ENCODE measurements around the gene DIAPH3.

The DIAPH3 gene

DNA sequence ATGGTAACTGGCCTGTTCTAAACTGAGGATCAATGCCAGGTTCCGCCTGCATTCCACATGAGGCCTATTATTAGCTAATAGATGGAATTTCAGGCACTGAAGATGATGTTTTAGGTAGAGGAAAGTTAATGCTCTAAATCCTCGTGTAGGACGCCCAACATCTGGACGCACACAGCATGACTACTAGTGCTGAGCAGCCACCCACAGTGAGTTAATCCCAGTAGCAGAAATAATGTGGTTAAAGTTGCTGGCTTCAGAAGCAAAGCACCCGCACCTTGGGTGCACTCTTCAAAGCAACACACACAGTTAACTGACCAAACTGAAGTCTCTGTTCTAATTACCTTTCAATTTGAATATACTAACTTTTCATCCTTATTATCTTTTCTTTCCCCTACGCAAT is 150.6 kb downstream of the DIAPH3 start:
- H3K9me3 Mint-ChIP-seq = no peaks in the 10 kb centered on the region
- H3K27ac Mint-ChIP-seq = no peak overlapping the region
- H3K4me3 Mint-ChIP-seq = no peak overlapping the region
- H3K27me3 Mint-ChIP-seq (ENCODE audit: low read depth, poor library complexity) = no peaks in the 10 kb centered on the region
- no peaks in the 10 kb centered on the region for H3K4me1 Mint-ChIP-seq
- TF ChIP-seq, protein P1, sequence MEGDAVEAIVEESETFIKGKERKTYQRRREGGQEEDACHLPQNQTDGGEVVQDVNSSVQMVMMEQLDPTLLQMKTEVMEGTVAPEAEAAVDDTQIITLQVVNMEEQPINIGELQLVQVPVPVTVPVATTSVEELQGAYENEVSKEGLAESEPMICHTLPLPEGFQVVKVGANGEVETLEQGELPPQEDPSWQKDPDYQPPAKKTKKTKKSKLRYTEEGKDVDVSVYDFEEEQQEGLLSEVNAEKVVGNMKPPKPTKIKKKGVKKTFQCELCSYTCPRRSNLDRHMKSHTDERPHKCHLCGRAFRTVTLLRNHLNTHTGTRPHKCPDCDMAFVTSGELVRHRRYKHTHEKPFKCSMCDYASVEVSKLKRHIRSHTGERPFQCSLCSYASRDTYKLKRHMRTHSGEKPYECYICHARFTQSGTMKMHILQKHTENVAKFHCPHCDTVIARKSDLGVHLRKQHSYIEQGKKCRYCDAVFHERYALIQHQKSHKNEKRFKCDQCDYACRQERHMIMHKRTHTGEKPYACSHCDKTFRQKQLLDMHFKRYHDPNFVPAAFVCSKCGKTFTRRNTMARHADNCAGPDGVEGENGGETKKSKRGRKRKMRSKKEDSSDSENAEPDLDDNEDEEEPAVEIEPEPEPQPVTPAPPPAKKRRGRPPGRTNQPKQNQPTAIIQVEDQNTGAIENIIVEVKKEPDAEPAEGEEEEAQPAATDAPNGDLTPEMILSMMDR (IDR thresholded peaks at IDR 0.05) = no peak
- peaks cover 6% of the 10 kb centered on the region for H3K36me3 Mint-ChIP-seq (ENCODE audit: low read depth)
- no peak for DNase-seq

DNA sequence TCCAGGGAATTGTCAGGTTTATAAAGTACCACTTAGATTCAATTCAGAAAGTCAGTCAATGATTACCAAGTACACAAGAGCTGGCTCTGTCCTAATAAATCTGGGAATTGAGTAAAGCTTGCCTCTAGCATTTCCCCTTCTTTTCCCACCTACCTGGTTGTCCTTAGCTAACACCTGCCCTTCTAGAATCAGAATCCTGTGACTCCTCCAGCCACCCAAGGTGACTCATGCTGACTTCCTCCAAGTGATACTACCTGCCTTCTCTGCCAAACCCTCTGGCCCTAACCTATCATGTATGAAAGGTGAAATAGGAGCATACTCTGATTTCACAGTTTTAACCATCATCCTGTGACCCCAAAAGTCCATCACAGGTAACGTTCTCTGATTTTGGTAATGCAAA is 151.2 kb downstream of the DIAPH3 start:
- H3K4me1 Mint-ChIP-seq = no peaks in the 10 kb centered on the region
- TF ChIP-seq, protein P1 (IDR thresholded peaks at IDR 0.05) = no peak
- no peak overlapping the region for H3K4me3 Mint-ChIP-seq
- H3K27ac Mint-ChIP-seq = peak overlapping the region; percentile 84
- H3K27me3 Mint-ChIP-seq (ENCODE audit: low read depth, poor library complexity) = no peaks in the 10 kb centered on the region
- H3K9me3 Mint-ChIP-seq = no peaks in the 10 kb centered on the region
- no peak for DNase-seq
- peaks cover 6% of the 10 kb centered on the region for H3K36me3 Mint-ChIP-seq (ENCODE audit: low read depth)

DNA sequence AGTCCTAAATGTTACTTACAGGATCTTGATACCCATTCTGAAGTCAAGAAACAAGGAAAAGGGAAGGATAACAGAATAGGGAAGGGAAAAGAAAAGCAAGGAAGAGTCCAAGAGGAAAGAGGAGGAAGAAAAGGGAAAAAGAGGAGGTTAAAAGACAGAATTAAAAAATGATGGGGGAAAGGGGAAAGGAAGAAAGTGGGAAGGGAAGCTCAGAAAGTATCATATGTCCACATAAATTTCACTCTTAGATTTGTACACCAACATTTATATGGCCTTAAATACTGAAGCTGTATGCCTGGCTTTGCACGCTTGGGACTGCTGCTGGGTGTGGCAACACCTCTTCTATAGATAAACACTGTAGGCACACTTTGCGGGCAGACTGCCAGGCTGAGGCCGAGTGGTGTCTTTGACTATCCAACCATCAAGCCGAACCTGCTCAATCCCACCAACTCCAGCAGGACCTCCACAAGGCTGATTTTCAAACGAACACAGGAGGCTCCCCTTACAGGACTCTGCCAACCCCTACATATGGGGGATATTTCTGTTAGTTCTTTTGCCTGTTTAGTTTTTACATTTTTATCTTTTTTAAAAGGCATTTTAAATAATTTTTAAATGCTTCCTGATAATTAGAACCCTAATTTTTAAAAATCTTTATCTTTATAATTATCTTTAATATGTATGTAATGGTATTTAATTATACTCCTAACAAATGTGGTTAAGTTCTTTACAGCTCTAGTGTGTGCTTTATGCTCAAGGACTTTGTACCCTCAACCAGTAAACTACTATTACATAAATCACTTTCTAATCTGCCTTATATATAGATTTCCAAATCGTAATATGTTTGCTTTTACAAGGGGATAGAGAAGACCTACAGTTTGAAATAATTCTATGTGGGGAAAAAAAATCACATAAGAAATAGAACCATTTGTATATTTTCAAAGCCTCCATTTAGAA is 154.2 kb downstream of the DIAPH3 start:
- no peak overlapping the region for H3K4me3 Mint-ChIP-seq
- no peaks in the 10 kb centered on the region for H3K9me3 Mint-ChIP-seq
- no peak for DNase-seq
- no peaks in the 10 kb centered on the region for H3K27me3 Mint-ChIP-seq (ENCODE audit: low read depth, poor library complexity)
- no peak overlapping the region for H3K27ac Mint-ChIP-seq
- TF ChIP-seq, protein P1 (IDR thresholded peaks at IDR 0.05) = no peak
- peaks cover 4% of the 10 kb centered on the region for H3K36me3 Mint-ChIP-seq (ENCODE audit: low read depth)
- no peaks in the 10 kb centered on the region for H3K4me1 Mint-ChIP-seq

- TF ChIP-seq, protein P1 (IDR thresholded peaks at IDR 0.05) = no peak
- Mint-ChIP-seq H3K36me3 (ENCODE audit: low read depth) (peaks cover 13% of the 10 kb centered on the region), H3K27me3 (ENCODE audit: low read depth, poor library complexity) (no peaks in the 10 kb centered on the region), H3K4me1 (no peaks in the 10 kb centered on the region), H3K9me3 (peaks cover 3% of the 10 kb centered on the region), H3K4me3 (no peak overlapping the region), H3K27ac (no peak overlapping the region)
- DNase-seq = no peak
These were observed 161.8 kb downstream of the DIAPH3 start for GRCh38 chr13:60001889-60002288.

DNA sequence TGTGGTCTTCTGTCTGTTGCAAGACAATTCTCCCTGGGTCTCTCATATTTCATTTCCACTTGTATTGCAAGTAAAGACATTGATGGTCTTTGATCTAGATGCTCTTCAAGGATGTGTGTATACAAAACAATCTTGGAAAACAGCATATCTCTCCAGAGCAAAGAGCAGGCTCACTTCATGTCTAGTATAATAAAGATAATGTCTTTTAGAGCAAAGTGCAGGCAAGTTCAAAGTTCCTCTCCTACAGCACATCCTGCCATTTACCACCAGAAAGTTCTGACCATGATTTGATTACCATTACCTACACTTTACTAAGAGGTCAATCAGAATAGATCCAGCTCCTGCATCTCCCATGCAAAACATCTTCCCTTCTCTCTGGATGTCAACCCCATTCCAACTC is 162.8 kb downstream of the DIAPH3 start:
- no peak overlapping the region for H3K4me3 Mint-ChIP-seq
- H3K4me1 Mint-ChIP-seq = no peaks in the 10 kb centered on the region
- H3K27ac Mint-ChIP-seq = no peak overlapping the region
- TF ChIP-seq, protein P1 (IDR thresholded peaks at IDR 0.05) = no peak
- no peaks in the 10 kb centered on the region for H3K27me3 Mint-ChIP-seq (ENCODE audit: low read depth, poor library complexity)
- peaks cover 3% of the 10 kb centered on the region for H3K9me3 Mint-ChIP-seq
- H3K36me3 Mint-ChIP-seq (ENCODE audit: low read depth) = peaks cover 13% of the 10 kb centered on the region
- no peak for DNase-seq

- peaks cover 3% of the 10 kb centered on the region for H3K9me3 Mint-ChIP-seq
- H3K4me1 Mint-ChIP-seq = no peaks in the 10 kb centered on the region
- no peak overlapping the region for H3K4me3 Mint-ChIP-seq
- TF ChIP-seq, protein P1 (IDR thresholded peaks at IDR 0.05) = no peak
- DNase-seq = no peak
- H3K36me3 Mint-ChIP-seq (ENCODE audit: low read depth) = peaks cover 12% of the 10 kb centered on the region
- H3K27me3 Mint-ChIP-seq (ENCODE audit: low read depth, poor library complexity) = no peaks in the 10 kb centered on the region
- H3K27ac Mint-ChIP-seq = no peak overlapping the region
These were observed 163.6 kb downstream of the DIAPH3 start for GRCh38 chr13:60000081-60000480.
